PFSK-1 (cell line): Measurements from ENCODE around the gene TMEM45A.

Experiments used
- FOXP2 ChIP-seq: optimal IDR thresholded peaks from 2 replicates; pipeline ENCODE3; 2011; ENCODE audit warnings: borderline replicate concordance, control low read depth, inconsistent platforms; ENCODE audit not compliant: insufficient read depth; ENCODE audit errors: extremely low read length, extremely low read depth
- POLR2AphosphoS5 ChIP-seq: IDR thresholded peaks from 2 replicates; pipeline ENCODE4 v1.6.1; 2012; ENCODE audit warnings: low read depth, mild to moderate bottlenecking, control low read depth, low read length, moderate library complexity
- REST ChIP-seq, 2 experiments: IDR thresholded peaks; 2 replicates each; pipeline versions ENCODE4 v1.6.1 to v1.8.0; 2011 to 2012; ENCODE audit warnings: low read depth in 2 of 2, low read length in 2 of 2, control low read depth in 1 of 2, inconsistent platforms in 1 of 2, mild to moderate bottlenecking in 1 of 2, moderate library complexity in 1 of 2; ENCODE audit not compliant: insufficient read depth in 1 of 2
- SIN3A ChIP-seq: IDR thresholded peaks from 2 replicates; pipeline ENCODE4 v1.6.1; 2012; ENCODE audit warnings: mild to moderate bottlenecking, low read length, moderate library complexity, borderline replicate concordance; ENCODE audit not compliant: insufficient read depth
- TAF1 ChIP-seq: IDR thresholded peaks from 2 replicates; pipeline ENCODE4 v1.6.1; 2012; ENCODE audit warnings: low read length, control low read depth, borderline replicate concordance; ENCODE audit not compliant: insufficient read depth

The TMEM45A gene

GRCh38 chr3:100590114-100590839, 97.9 kb downstream of the TMEM45A start:
- TF ChIP-seq TAF1 (no peak), POLR2AphosphoS5 (no peak), FOXP2 (no peak), SIN3A (no peak), REST (IDR thresholded peaks at IDR 0.05; ENCODE audit: insufficient read depth in 1 of 2, low read depth in 2 of 2, low read length in 2 of 2) (no peak)

DNA sequence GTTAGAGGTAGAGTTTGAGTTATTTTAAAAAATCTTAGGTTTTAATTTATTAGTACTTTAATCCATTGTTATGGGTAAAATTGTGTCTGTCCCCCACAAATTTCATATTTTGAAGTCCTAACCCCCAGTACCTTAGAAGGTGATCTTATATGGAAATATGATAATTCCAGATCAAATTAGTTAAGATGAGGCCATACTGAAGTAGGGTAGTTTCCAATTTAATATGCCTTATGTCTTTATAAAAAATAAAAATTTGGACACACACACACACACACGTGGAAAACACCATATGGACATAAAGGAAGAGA, 98.4 kb downstream of the TMEM45A start:
- TF ChIP-seq REST (IDR thresholded peaks at IDR 0.05; ENCODE audit: insufficient read depth in 1 of 2, low read depth in 2 of 2, low read length in 2 of 2) (no peak), POLR2AphosphoS5 (no peak), SIN3A (no peak), TAF1 (no peak), FOXP2 (no peak)

DNA sequence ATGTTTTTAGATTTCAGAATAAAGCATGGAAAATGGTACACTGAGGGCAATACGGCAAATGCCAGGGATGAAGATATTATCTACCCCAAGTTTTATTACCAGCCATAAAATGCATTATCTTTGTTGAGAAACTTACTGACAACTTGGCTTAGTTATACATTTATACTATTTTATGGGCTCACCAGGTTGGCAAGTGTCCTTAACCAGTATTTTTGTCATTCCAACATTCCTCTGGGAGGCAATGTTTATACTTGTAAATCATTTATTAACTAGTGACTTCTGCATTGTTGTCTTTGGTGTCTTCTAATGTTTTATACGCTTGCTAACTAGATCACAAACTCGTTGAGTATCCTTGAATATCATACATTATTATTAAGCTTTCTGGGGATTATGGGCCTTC, 99.0 kb downstream of the TMEM45A start:
- no peak for TF ChIP-seq POLR2AphosphoS5
- TF ChIP-seq TAF1, result no peak
- no peak for TF ChIP-seq REST (IDR thresholded peaks at IDR 0.05; ENCODE audit: insufficient read depth in 1 of 2, low read depth in 2 of 2, low read length in 2 of 2)
- no peak for TF ChIP-seq FOXP2
- TF ChIP-seq SIN3A, result no peak

GRCh38 chr3:100600181-100601042, 108.0 kb downstream of the TMEM45A start:
- no peak for TF ChIP-seq SIN3A
- no peak for TF ChIP-seq TAF1
- no peak for TF ChIP-seq REST (IDR thresholded peaks at IDR 0.05; ENCODE audit: insufficient read depth in 1 of 2, low read depth in 2 of 2, low read length in 2 of 2)
- no peak for TF ChIP-seq POLR2AphosphoS5
- no peak for TF ChIP-seq FOXP2
